ENCODE results near the gene SSUH2.

SSUH2 gene

DNA sequence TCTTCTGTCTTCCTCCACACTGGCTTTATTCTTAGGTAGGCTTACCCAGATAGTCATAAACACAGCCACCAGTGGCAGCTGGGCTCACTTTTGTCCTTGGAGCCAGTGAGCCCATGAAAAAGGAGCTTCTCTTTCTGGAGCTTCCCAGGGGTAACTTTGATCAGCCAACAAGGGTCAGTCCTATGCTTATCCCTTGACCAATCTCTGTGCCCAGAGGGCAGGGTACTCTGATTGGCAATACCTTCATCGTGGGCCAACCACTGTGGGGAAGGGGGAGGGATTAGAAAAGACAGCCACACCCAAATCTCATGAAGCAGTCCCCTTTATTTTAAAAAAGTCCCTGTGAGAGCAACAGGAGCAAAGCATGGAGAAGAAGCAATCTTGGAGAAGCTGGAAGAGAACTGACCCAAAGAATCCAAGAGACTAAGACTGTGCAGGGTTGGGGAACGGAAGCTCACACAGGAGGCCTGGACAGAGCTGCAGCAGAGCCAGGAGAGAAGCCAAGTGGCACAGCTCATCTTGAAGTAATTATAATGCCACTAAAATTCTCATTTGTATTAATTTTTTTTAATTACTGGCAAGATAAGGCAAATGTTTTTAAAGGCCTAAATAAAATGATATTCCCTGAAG, 70.4 kb downstream of the SSUH2 start:
- no peaks in the 10 kb centered on the region for H3K9me3 ChIP-seq (ENCODE audit: low read length)
- peaks cover 7% of the 10 kb centered on the region for H3K4me1 ChIP-seq (ENCODE audit: insufficient read depth, low read length)
- H3K4me3 ChIP-seq (ENCODE audit: low read length) = no peak overlapping the region
- H2AFZ ChIP-seq (ENCODE audit: low read depth, low read length) = no peak overlapping the region
- H3K36me3 ChIP-seq (ENCODE audit: insufficient read depth, low read length) = no peaks in the 10 kb centered on the region
- H3K27me3 ChIP-seq (ENCODE audit: insufficient read depth, low read length) = no peaks in the 10 kb centered on the region

DNA sequence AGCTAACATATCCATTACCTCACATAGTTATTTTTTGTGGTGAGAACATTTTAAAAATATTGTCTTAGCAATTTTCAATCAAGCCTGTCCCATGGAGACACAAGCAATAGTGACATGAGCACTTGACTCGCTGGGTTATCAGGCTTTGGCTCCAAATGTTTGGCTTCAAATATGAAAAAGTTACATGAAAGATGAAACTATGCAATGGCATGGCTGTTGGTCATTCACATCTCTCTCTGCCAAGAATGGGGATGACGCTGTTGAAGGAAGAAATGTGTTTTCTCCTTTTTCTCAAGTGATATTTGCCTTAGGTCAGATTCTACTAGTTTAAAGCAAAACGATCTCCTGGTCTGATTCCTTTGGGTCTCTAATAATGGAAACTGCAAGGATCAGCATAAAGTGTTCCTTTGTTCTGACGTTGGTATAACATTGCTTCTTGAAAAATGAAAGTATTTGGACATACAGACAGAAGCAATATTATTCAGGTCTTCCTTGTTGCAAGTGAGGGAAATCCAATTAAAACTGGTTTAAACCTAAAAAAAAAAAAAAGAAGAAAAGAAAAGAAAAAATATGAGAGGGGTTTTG, 71.2 kb downstream of the SSUH2 start:
- peaks cover 7% of the 10 kb centered on the region for H3K4me1 ChIP-seq (ENCODE audit: insufficient read depth, low read length)
- H3K27me3 ChIP-seq (ENCODE audit: insufficient read depth, low read length) = no peaks in the 10 kb centered on the region
- H2AFZ ChIP-seq (ENCODE audit: low read depth, low read length) = no peak overlapping the region
- H3K36me3 ChIP-seq (ENCODE audit: insufficient read depth, low read length) = no peaks in the 10 kb centered on the region
- H3K9me3 ChIP-seq (ENCODE audit: low read length) = no peaks in the 10 kb centered on the region
- no peak overlapping the region for H3K4me3 ChIP-seq (ENCODE audit: low read length)

GRCh38 chr3:8571256-8571655, 73.3 kb downstream of the SSUH2 start:
- Histone ChIP-seq H3K36me3 (ENCODE audit: insufficient read depth, low read length) (no peaks in the 10 kb centered on the region), H3K4me1 (ENCODE audit: insufficient read depth, low read length) (peaks cover 7% of the 10 kb centered on the region)

More at GRCh38 chr3:8571256-8571655, 73.3 kb downstream of the SSUH2 start:
- Histone ChIP-seq H2AFZ (ENCODE audit: low read depth, low read length) (no peak overlapping the region), H3K4me3 (ENCODE audit: low read length) (no peak overlapping the region), H3K27me3 (ENCODE audit: insufficient read depth, low read length) (no peaks in the 10 kb centered on the region), H3K9me3 (ENCODE audit: low read length) (no peaks in the 10 kb centered on the region)

Data from neuron (in vitro differentiated cells).